A375 (cell line): ENCODE results near the gene TUBG2. TPM values are rescaled to one million over a fixed set of nuclear protein-coding genes. Genes with fewer than 3 reads are reported as not detected.

Source experiments
- small RNA-seq: library from RNA; depleted of rRNA; stranded (forward); fragments of <200 nt; gene quantifications from one replicate; pipeline ENCODE3, GENCODE V24; 2014
- total RNA-seq: library from RNA; depleted of rRNA; stranded (reverse); fragments of >200 nt; shearing (Covaris generic); gene quantifications from 2 replicates; pipeline ENCODE4 v1.2.3, GENCODE V29; 2014; rRNA removed

TUBG2 gene
- total RNA-seq = 14.8 and 15.7 TPM in 2 replicates

GRCh38 chr17:42659079-42659931, at the start of gene TUBG2:
TSS of gene TUBG2 (plus strand) at chr17:42659284. CDS start at chr17:42659504, 220 bp downstream.

GRCh38 chr17:42676424-42677011, 17.4 kb downstream of the TUBG2 start, which contains the start of gene PLEKHH3:
TSS of gene PLEKHH3 (minus strand) at chr17:42676994. CDS start at chr17:42676563, 431 bp downstream.

DNA sequence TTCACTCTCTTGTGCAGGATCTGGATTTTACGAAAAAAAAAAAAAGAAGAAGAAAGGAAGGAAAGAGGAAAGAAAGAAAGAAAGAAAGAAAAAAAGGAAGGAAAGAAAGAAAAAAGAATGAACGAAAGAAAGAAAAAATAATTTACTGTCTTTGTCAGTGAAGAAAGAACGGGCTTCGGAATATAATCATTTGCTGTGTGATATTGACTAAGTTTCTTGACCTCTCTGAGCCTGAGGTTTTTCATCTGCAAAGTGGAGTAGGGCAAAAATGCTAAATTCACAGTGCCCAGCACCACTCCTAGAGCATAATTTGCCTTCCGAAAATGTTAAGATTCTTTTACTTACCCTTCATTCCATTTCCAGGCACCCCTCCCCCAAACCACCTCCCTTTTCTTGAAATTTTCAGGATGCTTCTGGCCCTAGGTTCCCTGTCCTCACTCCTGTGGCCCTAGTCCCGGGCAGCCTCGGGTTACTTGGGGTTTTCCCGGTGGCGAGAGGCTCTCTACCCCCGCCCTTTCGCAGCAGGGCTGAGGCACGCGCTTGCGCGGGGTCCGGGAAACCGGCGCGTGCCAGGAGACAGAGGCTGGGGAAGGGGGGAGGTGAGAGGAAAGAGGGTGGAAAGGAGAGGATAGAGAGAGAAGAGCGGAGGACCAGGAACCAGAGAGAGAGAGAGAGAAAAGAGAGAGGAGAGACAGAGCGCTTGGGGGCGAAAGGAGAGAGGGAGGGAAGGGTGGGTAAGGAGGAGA, 23.1 kb downstream of the TUBG2 start, which contains the start of gene CNTNAP1:
TSS of gene CNTNAP1 (plus strand) at position 556 of the 746 bp plus-strand sequence. CDS start 299 bp downstream, outside the sequence.

Small RNA genes within 50 kb of the gene (small RNA-seq; reads per million reads assigned to genes)
- not detected for gene MIR6780A

Other genes with a start within 250 kb of the TUBG2 start
- 257 and 264 TPM in 2 replicates for gene CAVIN1, start 236.0 kb upstream of the TUBG2 start, total RNA-seq
- gene ATP6V0A1, start 200.4 kb upstream of the TUBG2 start, total RNA-seq = 22.3 and 26.5 TPM in 2 replicates
- gene NAGLU, start 123.0 kb upstream of the TUBG2 start, total RNA-seq = 31.4 and 37.1 TPM in 2 replicates
- gene HSD17B1, start 106.4 kb upstream of the TUBG2 start, total RNA-seq = 3.8 and 5.0 TPM in 2 replicates
- gene COASY, start 97.1 kb upstream of the TUBG2 start, total RNA-seq = 57.8 and 67.7 TPM in 2 replicates
- gene MLX, start 92.2 kb upstream of the TUBG2 start, total RNA-seq = 45.8 and 51.8 TPM in 2 replicates
- gene PSMC3IP, start 81.6 kb upstream of the TUBG2 start, total RNA-seq = 46.8 and 48.6 TPM in 2 replicates
- gene RETREG3, start 49.9 kb upstream of the TUBG2 start, total RNA-seq = 23.0 and 23.5 TPM in 2 replicates
- gene TUBG1, start 49.6 kb upstream of the TUBG2 start, total RNA-seq = 112 and 124 TPM in 2 replicates
- 20.7 and 31.9 TPM in 2 replicates for gene PLEKHH3, start 17.7 kb downstream of the TUBG2 start, total RNA-seq
- 0.72 and 1.4 TPM in 2 replicates for gene CCR10, start 22.6 kb downstream of the TUBG2 start, total RNA-seq
- 15.5 and 15.7 TPM in 2 replicates for gene CNTNAP1, start 23.2 kb downstream of the TUBG2 start, total RNA-seq
- gene EZH1, start 85.8 kb downstream of the TUBG2 start, total RNA-seq = 22.5 and 31.1 TPM in 2 replicates
- gene RAMP2, start 101.9 kb downstream of the TUBG2 start, total RNA-seq = not detected in 2 replicates
- 121 and 134 TPM in 2 replicates for gene VPS25, start 114.2 kb downstream of the TUBG2 start, total RNA-seq
- 16.1 and 27.3 TPM in 2 replicates for gene WNK4, start 121.3 kb downstream of the TUBG2 start, total RNA-seq
- 67.6 and 71.2 TPM in 2 replicates for gene COA3, start 139.4 kb downstream of the TUBG2 start, total RNA-seq
- gene CNTD1, start 139.6 kb downstream of the TUBG2 start, total RNA-seq = 0.34 TPM in 1 of 2 replicates, not detected in the other
- 151 and 165 TPM in 2 replicates for gene BECN1, start 165.0 kb downstream of the TUBG2 start, total RNA-seq
- 139 and 155 TPM in 2 replicates for gene PSME3, start 174.1 kb downstream of the TUBG2 start, total RNA-seq
- gene AOC2, start 185.3 kb downstream of the TUBG2 start, total RNA-seq = 1.1 and 1.5 TPM in 2 replicates
- 0.13 and 0.30 TPM in 2 replicates for gene AOC3, start 191.9 kb downstream of the TUBG2 start, total RNA-seq
- gene G6PC1, start 241.5 kb downstream of the TUBG2 start, total RNA-seq = not detected in 2 replicates